ENCODE data around the gene STK24.

- TF ChIP-seq, protein P1, sequence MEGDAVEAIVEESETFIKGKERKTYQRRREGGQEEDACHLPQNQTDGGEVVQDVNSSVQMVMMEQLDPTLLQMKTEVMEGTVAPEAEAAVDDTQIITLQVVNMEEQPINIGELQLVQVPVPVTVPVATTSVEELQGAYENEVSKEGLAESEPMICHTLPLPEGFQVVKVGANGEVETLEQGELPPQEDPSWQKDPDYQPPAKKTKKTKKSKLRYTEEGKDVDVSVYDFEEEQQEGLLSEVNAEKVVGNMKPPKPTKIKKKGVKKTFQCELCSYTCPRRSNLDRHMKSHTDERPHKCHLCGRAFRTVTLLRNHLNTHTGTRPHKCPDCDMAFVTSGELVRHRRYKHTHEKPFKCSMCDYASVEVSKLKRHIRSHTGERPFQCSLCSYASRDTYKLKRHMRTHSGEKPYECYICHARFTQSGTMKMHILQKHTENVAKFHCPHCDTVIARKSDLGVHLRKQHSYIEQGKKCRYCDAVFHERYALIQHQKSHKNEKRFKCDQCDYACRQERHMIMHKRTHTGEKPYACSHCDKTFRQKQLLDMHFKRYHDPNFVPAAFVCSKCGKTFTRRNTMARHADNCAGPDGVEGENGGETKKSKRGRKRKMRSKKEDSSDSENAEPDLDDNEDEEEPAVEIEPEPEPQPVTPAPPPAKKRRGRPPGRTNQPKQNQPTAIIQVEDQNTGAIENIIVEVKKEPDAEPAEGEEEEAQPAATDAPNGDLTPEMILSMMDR (IDR thresholded peaks at IDR 0.05; ENCODE audit: low read length): no peak
- TF ChIP-seq EZH2 (optimal IDR thresholded peaks at IDR 0.05; ENCODE audit: low read depth, low read length): no peak
These were observed 173.8 kb downstream of the STK24 start for GRCh38 chr13:98403076-98403475.

Data from MM.1S (cell line).